K562 (cell line): Measurements from ENCODE around the gene MACROD2. TPM values are rescaled to one million over a fixed set of nuclear protein-coding genes. Genes with fewer than 3 reads are reported as not detected.

ENCODE experiments used
- ATAC-seq: fragments of 200-7000 bp; cut with Tn5 transposase; 3 replicates; pipeline ENCODE4 v1.9.1; 2020; ENCODE audit warnings: moderate library complexity
- BruUV-seq: library from RNA; stranded (reverse); fragments of 400-500 nt; replicated peaks from 2 replicates; lab custom pipeline; 2021; lab: Mats Ljungman, UMichigan
- CTCF ChIA-PET: fragments of 300-600 bp; formaldehyde crosslinking; extraction: SDS; loops from one replicate; lab custom pipeline; 2021; ENCODE audit warnings: low intra/inter-chr PET ratio; lab: Yijun Ruan, JAX
- POLR2A ChIA-PET: fragments of 300-600, 350-650 bp; sonication (Branson Sonifier 250); formaldehyde crosslinking; extraction: SDS; loops from one replicate; lab custom pipeline; 2021; ENCODE audit warnings: antibody characterized with exemption, inconsistent platforms; lab: Yijun Ruan, JAX
- DNase-seq, 4 experiments: peaks; one replicate each; pipeline versions ENCODE4 v3.0.0 to v3.0.0-alpha.2; 2011 to 2018; ENCODE audit warnings: low spot score in 3 of 4, mixed read lengths in 3 of 4; ENCODE audit errors: extremely low read depth in 1 of 4
- FAIRE-seq: peaks from 2 replicates; lab custom pipeline; 2011; peaks lifted over from hg19 to GRCh38; lab: Jason Lieb, UNC
- H2AFZ ChIP-seq: 2 replicates; pipeline ENCODE4 v1.6.0; 2011; ENCODE audit warnings: low read depth, low read length, control low read depth, inconsistent platforms
- H3K27ac ChIP-seq: fragments of 200-600 bp; 3 replicates; pipeline ENCODE4 v1.8.0; 2011; ENCODE audit warnings: low read depth, mild to moderate bottlenecking, control low read depth, inconsistent platforms, low read length, moderate library complexity, mixed read lengths; ENCODE audit errors: extremely low read depth
- H3K27me3 ChIP-seq, 2 experiments: fragments of 300-600 bp in 1 of 2; 2 replicates in 1 of 2; 3 replicates in 1 of 2; pipeline versions ENCODE4 v1.6.0 to v1.8.0; 2011; ENCODE audit warnings: inconsistent platforms in 2 of 2, low read length in 2 of 2, mild to moderate bottlenecking in 1 of 2, mixed read lengths in 1 of 2, moderate library complexity in 1 of 2; ENCODE audit not compliant: control insufficient read depth in 2 of 2, insufficient read depth in 2 of 2
- H3K36me3 ChIP-seq: fragments of 300-600 bp; 3 replicates; pipeline ENCODE4 v1.8.0; 2011; ENCODE audit warnings: mild to moderate bottlenecking, low read length, inconsistent platforms; ENCODE audit not compliant: control insufficient read depth, insufficient read depth
- H3K4me1 ChIP-seq, 2 experiments: fragments of 200-600 bp in 1 of 2; replicated peaks in 1 of 2; 2 replicates in 1 of 2; 3 replicates in 1 of 2; pipeline versions ENCODE4 v1.5.1 to v1.8.0; 2011; ENCODE audit warnings: inconsistent platforms in 2 of 2, low read length in 2 of 2, mild to moderate bottlenecking in 1 of 2, mixed read lengths in 1 of 2, moderate library complexity in 1 of 2; ENCODE audit not compliant: control insufficient read depth in 2 of 2, insufficient read depth in 2 of 2
- H3K4me2 ChIP-seq: 2 replicates; pipeline ENCODE4 v1.6.1; 2011; ENCODE audit warnings: low read length, control low read depth, inconsistent platforms, mixed read lengths; ENCODE audit not compliant: insufficient read depth
- H3K4me3 ChIP-seq: fragments of 200-600 bp; sonication (generic), shearing (Covaris generic); 2 replicates; pipeline ENCODE4 v1.5.1; 2016; ENCODE audit warnings: control low read depth, inconsistent platforms
- H3K79me2 ChIP-seq: fragments of 200-600 bp; 3 replicates; pipeline ENCODE4 v1.8.0; 2011; ENCODE audit warnings: low read length, inconsistent platforms; ENCODE audit not compliant: control insufficient read depth, insufficient read depth
- H3K9ac ChIP-seq, 2 experiments: 2 replicates each; pipeline versions ENCODE4 v1.6.0 to v1.6.1; 2011; ENCODE audit warnings: low read depth in 2 of 2, low read length in 2 of 2, control low read depth in 1 of 2, inconsistent platforms in 1 of 2, mild to moderate bottlenecking in 1 of 2, mixed read lengths in 1 of 2; ENCODE audit not compliant: insufficient read depth in 1 of 2
- H3K9me1 ChIP-seq: one replicate; pipeline ENCODE4 v1.6.0; 2011; ENCODE audit warnings: inconsistent platforms, mild to moderate bottlenecking, low read length, moderate library complexity; ENCODE audit not compliant: control insufficient read depth, insufficient read depth
- H3K9me3 ChIP-seq: replicated peaks from 2 replicates; pipeline ENCODE4 v1.5.1; 2011; ENCODE audit warnings: low read depth, low read length, inconsistent platforms; ENCODE audit not compliant: control insufficient read depth, insufficient read depth
- H4K20me1 ChIP-seq: replicated peaks from 2 replicates; pipeline ENCODE4 v1.6.1; 2011; ENCODE audit warnings: low read length, inconsistent platforms, mixed read lengths; ENCODE audit not compliant: control insufficient read depth, insufficient read depth
- ADNP ChIP-seq: fragments of 200-800 bp; sonication (Bioruptor generic); IDR thresholded peaks from 2 replicates; pipeline ENCODE4 v1.6.1; 2016; ENCODE audit warnings: missing genetic modification characterization, missing compliant biosample characterization
- BCLAF1 ChIP-seq, 2 experiments: fragments of 450-650 bp in 1 of 2; IDR thresholded peaks; 2 replicates each; pipeline ENCODE4 v1.6.1; 2011 to 2017; ENCODE audit warnings: low read depth in 2 of 2, antibody characterized with exemption in 1 of 2, borderline replicate concordance in 1 of 2, low read length in 1 of 2, mild to moderate bottlenecking in 1 of 2, mixed read lengths in 1 of 2; ENCODE audit not compliant: control insufficient read depth in 1 of 2
- EP400 ChIP-seq: fragments of 450-650 bp; IDR thresholded peaks from 2 replicates; pipeline ENCODE4 v1.6.1; 2017; ENCODE audit warnings: antibody characterized with exemption, mild to moderate bottlenecking, moderate library complexity
- MTA1 ChIP-seq: fragments of 450-650 bp; IDR thresholded peaks from 2 replicates; pipeline ENCODE4 v1.6.1; 2017; ENCODE audit warnings: borderline replicate concordance
- NFXL1 ChIP-seq: fragments of 450-650 bp; formaldehyde crosslinking; IDR thresholded peaks from 2 replicates; pipeline ENCODE4 v1.4.0; 2021; ENCODE audit warnings: mild to moderate bottlenecking
- PKNOX1 ChIP-seq: fragments of 450-650 bp; IDR thresholded peaks from 2 replicates; pipeline ENCODE4 v1.6.1; 2016
- PRPF4 ChIP-seq: fragments of 200-400 bp; formaldehyde crosslinking; IDR thresholded peaks from one replicate; pipeline ENCODE4 v1.6.1; 2017; ENCODE audit warnings: low read length, low read depth, mild to moderate bottlenecking; ENCODE audit not compliant: insufficient read depth, poor library complexity, severe bottlenecking
- RBM17 ChIP-seq: fragments of 200-400 bp; formaldehyde crosslinking; IDR thresholded peaks from 2 replicates; pipeline ENCODE4 v1.6.1; 2017; ENCODE audit warnings: low read depth, mild to moderate bottlenecking, low read length, borderline replicate concordance
- XRCC4 ChIP-seq: IDR thresholded peaks from one replicate; pipeline ENCODE4 v1.6.1; 2011; ENCODE audit not compliant: insufficient read depth, insufficient read length; ENCODE audit errors: extremely low read depth
- XRCC5 ChIP-seq: fragments of 200-400 bp; formaldehyde crosslinking; IDR thresholded peaks from 2 replicates; pipeline ENCODE4 v1.6.1; 2017; ENCODE audit warnings: low read depth, mild to moderate bottlenecking, low read length
- ZNF134 ChIP-seq: fragments of 250-450 bp; sonication (Bioruptor Pico); conservative IDR thresholded peaks from 2 replicates; pipeline ENCODE4 v1.4.0; 2020
- ZNF174 ChIP-seq: fragments of 250-450 bp; sonication (Bioruptor Pico); IDR thresholded peaks from 2 replicates; pipeline ENCODE4 v1.4.0; 2020; ENCODE audit warnings: mild to moderate bottlenecking
- ZNF655 ChIP-seq: fragments of 250-450 bp; sonication (Bioruptor Pico); IDR thresholded peaks from 2 replicates; pipeline ENCODE4 v1.5.0; 2021
- ZNF830 ChIP-seq: fragments of 250-450 bp; sonication (Bioruptor Pico); IDR thresholded peaks from 2 replicates; pipeline ENCODE4 v1.5.0; 2021; ENCODE audit warnings: mild to moderate bottlenecking
- WGBS: fragments of 100-300 bp; shearing (Covaris generic); methylation state at CpG from one replicate; pipeline ENCODE4 v1.1.6; 2016; ENCODE audit warnings: low coverage, mixed read lengths; ENCODE audit not compliant: insufficient coverage; ENCODE audit errors: missing lambda C conversion rate; 5-methylcytosine and 5-hydroxymethylcytosine counted together
- in situ Hi-C: fragments of 300-500 bp; cut with MboI; formaldehyde crosslinking; loops from 4 replicates; pipeline ENCODE4 v1.15.0; 2018; ENCODE audit warnings: inconsistent platforms, mixed read lengths
- intact Hi-C: fragments of 100-400 bp; cut with micrococcal nuclease; formaldehyde crosslinking; loops from 2 replicates; pipeline ENCODE4 v1.14.2; 2022
- polyA plus RNA-seq, 8 experiments: library from polyadenylated mRNA; depleted of rRNA in 4 of 8; stranded (reverse) in 5 of 8; unstranded in 3 of 8; fragments of >200 nt; fragmentation: Nextera tagmentation in 2 of 8; fragmentation: Illumina TruSeq in 1 of 8; extraction: Ambion mirVana in 2 of 8; extraction: Trizol in 1 of 8; gene quantifications; 2 replicates each; pipeline versions ENCODE4 v1.2.1 to v1.2.3, GENCODE V29; 2011 to 2014; ENCODE audit warnings: inconsistent platforms in 1 of 8, missing spikeins in 1 of 8
- total RNA-seq, 7 experiments: library from RNA; depleted of rRNA in 6 of 7; stranded (reverse); fragments of >200 nt in 6 of 7; fragmentation: Illumina TruSeq in 2 of 7; extraction: Trizol in 2 of 7; gene quantifications; 2 replicates each; pipeline versions ENCODE4 v1.2.1 to v1.2.3, GENCODE V29; 2011 to 2021; ENCODE audit warnings: low replicate concordance in 1 of 7

MACROD2 gene
- total and polyA plus RNA-seq, 9 of the 15 experiments (the other 6 are each of a cell fraction or from before 2014, with no cell fraction given) = not detected

GRCh38 chr20:15610787-15611186 is 1615.5 kb downstream of the MACROD2 start:
- WGBS = 0% methylated on average over 2 of the region's 2 CpGs
- Histone ChIP-seq H2AFZ (no peak overlapping the region), H3K27ac (no peak overlapping the region), H3K4me1 (no peaks in the 10 kb centered on the region), H3K4me2 (no peak overlapping the region), H3K9ac (no peak overlapping the region), H3K9me1 (no peaks in the 10 kb centered on the region), H3K27me3 (no peaks in the 10 kb centered on the region), H3K9me3 (no peaks in the 10 kb centered on the region), H4K20me1 (no peaks in the 10 kb centered on the region), H3K79me2 (no peaks in the 10 kb centered on the region), H3K4me3 (no peak overlapping the region), H3K36me3 (no peaks in the 10 kb centered on the region)
- FAIRE-seq (no peak), ATAC-seq (no peak), DNase-seq (no peak)
- CTCF ChIA-PET = no interaction called here
- in situ Hi-C loops = no loop called here
- intact Hi-C loops = no loop called here
- POLR2A ChIA-PET = no interaction called here
- BruUV-seq = no TSS peak
- TF ChIP-seq ZNF830 (CRISPR knock-in tag) = no peak
- no peak for TF ChIP-seq NFXL1 (CRISPR knock-in tag)
- TF ChIP-seq BCLAF1 (IDR thresholded peaks at IDR 0.05; ENCODE audit: borderline replicate concordance in 1 of 2, control insufficient read depth in 1 of 2, low read depth in 2 of 2, low read length in 1 of 2) = no peak
- no peak for TF ChIP-seq ZNF134 (CRISPR knock-in tag)
- TF ChIP-seq ZNF655 (CRISPR knock-in tag) = no peak
- no peak for TF ChIP-seq XRCC4
- TF ChIP-seq MTA1 = no peak
- TF ChIP-seq PKNOX1 = no peak
- TF ChIP-seq RBM17 = no peak
- no peak for TF ChIP-seq ZNF174 (CRISPR knock-in tag)
- TF ChIP-seq EP400 = no peak
- TF ChIP-seq ADNP = no peak
- no peak for TF ChIP-seq PRPF4
- TF ChIP-seq XRCC5 = no peak
